Measurements from ENCODE around the gene HMOX1. TPM values are rescaled to one million over a fixed set of nuclear protein-coding genes. Genes with fewer than 3 reads are reported as not detected.
A peak's percentile ranks its signal among the peaks of the same experiment; 100 is the strongest.

Gene HMOX1
- total and polyA plus RNA-seq, 8 donors = 2.2 to 106 (median 11.4) TPM; not detected in 1

- Histone ChIP-seq H3K27ac (peak overlapping the region in 1 of 5 donors; percentile 14), H3K4me3 (no peak overlapping the region), H3K4me1 (peaks cover 14 to 60% (median 43%) of the 10 kb centered on the region in 4 donors), H3K36me3 (no peaks in the 10 kb centered on the region), H3K27me3 (no peaks in the 10 kb centered on the region), H3K9me3 (no peaks in the 10 kb centered on the region)
- 64 to 83% (median 80%) methylated on average over 10 of the region's 10 CpGs for WGBS, 5 donors
- TF ChIP-seq POLR2AphosphoS5 (IDR thresholded peaks at IDR 0.05) = no peak
- no peak for TF ChIP-seq EP300 (IDR thresholded peaks at IDR 0.05)
- TF ChIP-seq POLR2A (IDR thresholded peaks at IDR 0.05) = no peak
- no peak for TF ChIP-seq CTCF (IDR thresholded peaks at IDR 0.05)
- no peak for DNase-seq
- intact Hi-C loops (cut with DNase I; ENCODE audit: low total_unique reads) = no loop called here
These were observed 1.5 kb upstream of the HMOX1 start for GRCh38 chr22:35379146-35379993.

DNA sequence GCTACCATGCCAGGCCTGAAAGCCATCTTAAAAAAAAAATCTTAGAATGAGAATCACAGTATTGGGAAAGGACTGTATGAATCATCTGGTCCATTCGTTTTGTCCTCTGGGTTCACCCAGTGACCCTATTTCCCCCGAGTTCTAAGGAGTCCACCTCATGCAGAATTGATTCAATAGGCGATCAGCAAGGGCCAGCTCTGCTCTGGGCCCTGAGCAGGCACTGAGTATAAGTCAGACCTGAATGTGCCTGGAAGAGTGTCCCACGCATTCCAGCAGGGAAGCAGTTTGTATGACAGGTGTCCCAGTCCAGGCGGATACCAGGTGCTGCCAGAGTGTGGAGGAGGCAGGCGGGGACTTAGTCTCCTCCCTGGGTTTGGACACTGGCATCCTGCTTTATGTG is 883 bp upstream of the HMOX1 start:
- TF ChIP-seq EP300 (IDR thresholded peaks at IDR 0.05) (no peak), POLR2A (IDR thresholded peaks at IDR 0.05) (no peak), CTCF (IDR thresholded peaks at IDR 0.05) (no peak), POLR2AphosphoS5 (IDR thresholded peaks at IDR 0.05) (no peak)
- Histone ChIP-seq H3K27me3 (no peaks in the 10 kb centered on the region), H3K36me3 (no peaks in the 10 kb centered on the region), H3K9me3 (no peaks in the 10 kb centered on the region), H3K4me3 (peak overlapping the region in 1 of 4 donors; percentile 56), H3K4me1 (peaks cover 14 to 60% (median 43%) of the 10 kb centered on the region in 4 donors), H3K27ac (peak overlapping the region in 3 of 5 donors; percentile 14 to 84 (median 81))
- DNase-seq = no peak
- intact Hi-C loops (cut with DNase I; ENCODE audit: low total_unique reads) = no loop called here
- WGBS, 5 donors = 78 to 92% (median 83%) methylated on average over 6 of the region's 6 CpGs

DNA sequence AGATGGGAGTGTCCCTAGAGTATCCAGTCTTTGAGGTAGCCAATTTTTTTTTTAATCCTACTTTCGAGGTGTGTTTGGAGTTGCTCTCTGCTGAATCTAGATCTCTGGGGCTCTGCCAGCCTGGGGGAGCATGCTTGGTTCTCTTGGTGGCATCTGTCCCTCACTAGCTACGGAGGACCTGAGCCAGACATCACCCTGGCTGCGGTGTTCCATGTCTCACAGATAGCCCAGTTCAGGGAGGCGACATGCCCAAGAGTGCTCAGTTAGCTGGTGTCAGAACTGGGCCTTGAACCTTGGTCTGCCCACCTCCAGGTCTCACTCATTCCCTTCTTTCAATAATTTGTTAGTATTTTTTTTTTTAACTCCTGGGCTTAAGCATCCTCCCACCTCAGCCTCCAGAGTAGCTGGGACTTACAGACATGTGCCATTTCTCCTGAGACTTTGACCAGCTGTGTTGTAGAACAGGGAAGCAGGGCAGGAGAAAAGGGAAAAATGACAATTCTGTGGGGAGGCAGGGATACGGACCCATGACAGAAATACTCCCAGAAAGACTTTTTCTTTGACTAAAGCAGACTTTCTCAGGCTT is 621 bp downstream of the HMOX1 start:
- Histone ChIP-seq H3K36me3 (peaks cover 0 to 3% (median 1%) of the 10 kb centered on the region in 4 donors), H3K4me1 (peaks cover 12 to 51% (median 40%) of the 10 kb centered on the region in 4 donors), H3K4me3 (peak overlapping the region; percentile 45 to 56 (median 52)), H3K27ac (peak overlapping the region in 4 of 5 donors; percentile 74 to 84 (median 82)), H3K9me3 (no peaks in the 10 kb centered on the region), H3K27me3 (no peaks in the 10 kb centered on the region)
- no peak for DNase-seq
- WGBS, 5 donors = 61 to 71% (median 64%) methylated on average over 5 of the region's 5 CpGs
- TF ChIP-seq EP300 (IDR thresholded peaks at IDR 0.05) (no peak), POLR2A (IDR thresholded peaks at IDR 0.05) (no peak), POLR2AphosphoS5 (IDR thresholded peaks at IDR 0.05) (no peak), CTCF (IDR thresholded peaks at IDR 0.05) (no peak)
- intact Hi-C loops (cut with DNase I; ENCODE audit: low total_unique reads) = no loop called here

DNA sequence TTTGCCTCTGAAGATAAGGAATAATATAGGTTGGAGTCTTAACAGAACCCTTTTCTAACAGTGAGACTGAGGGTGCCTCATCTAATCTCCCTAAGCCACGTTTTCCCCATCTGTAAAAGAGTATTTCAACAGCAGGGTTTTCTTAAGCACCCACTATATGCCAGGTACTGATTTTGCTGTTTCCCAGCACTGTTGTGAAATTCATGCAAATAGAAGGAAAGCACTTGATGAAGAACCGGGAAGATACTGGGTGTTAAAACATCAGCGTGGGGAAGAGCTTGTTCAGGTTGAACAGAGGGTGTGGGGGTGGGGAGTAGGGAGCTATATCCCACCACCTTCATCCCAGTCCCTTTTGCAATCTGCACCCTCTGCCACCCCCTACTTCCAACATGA is 2.8 kb downstream of the HMOX1 start:
- H3K4me3 ChIP-seq = peak overlapping the region in 1 of 4 donors; percentile 45
- H3K27me3 ChIP-seq = no peaks in the 10 kb centered on the region
- H3K27ac ChIP-seq = no peak overlapping the region
- H3K9me3 ChIP-seq = no peaks in the 10 kb centered on the region
- TF ChIP-seq POLR2AphosphoS5 (IDR thresholded peaks at IDR 0.05) (no peak), CTCF (IDR thresholded peaks at IDR 0.05) (no peak), EP300 (IDR thresholded peaks at IDR 0.05) (no peak), POLR2A (IDR thresholded peaks at IDR 0.05) (no peak)
- no peak for DNase-seq
- 72 to 80% (median 78%) methylated on average over 3 of the region's 3 CpGs for WGBS, 5 donors
- intact Hi-C loops (cut with DNase I; ENCODE audit: low total_unique reads) = no loop called here
- peaks cover 0 to 21% (median 14%) of the 10 kb centered on the region in 4 donors for H3K36me3 ChIP-seq
- peaks cover 4 to 29% (median 24%) of the 10 kb centered on the region in 4 donors for H3K4me1 ChIP-seq
